Skin epidermis (tissue), 12 donors: ENCODE measurements around the gene UBAC2.
A peak's percentile ranks its signal among the peaks of the same experiment; 100 is the strongest.

ENCODE experiments used
- H3K27ac ChIP-seq, 21 experiments: fragments of 200-600 bp; sonication (generic) in 11 of 21; one replicate each; pipeline ENCODE4 v1.5.0; 2020; ENCODE audit warnings: mild to moderate bottlenecking in 3 of 21, inconsistent platforms in 2 of 21, moderate library complexity in 2 of 21
- H3K4me3 ChIP-seq, 7 experiments: fragments of 200-600 bp; sonication (generic) in 2 of 7; one replicate each; pipeline ENCODE4 v1.5.0; 2020; ENCODE audit warnings: inconsistent platforms in 2 of 7, mild to moderate bottlenecking in 2 of 7, moderate library complexity in 1 of 7

Gene UBAC2

DNA sequence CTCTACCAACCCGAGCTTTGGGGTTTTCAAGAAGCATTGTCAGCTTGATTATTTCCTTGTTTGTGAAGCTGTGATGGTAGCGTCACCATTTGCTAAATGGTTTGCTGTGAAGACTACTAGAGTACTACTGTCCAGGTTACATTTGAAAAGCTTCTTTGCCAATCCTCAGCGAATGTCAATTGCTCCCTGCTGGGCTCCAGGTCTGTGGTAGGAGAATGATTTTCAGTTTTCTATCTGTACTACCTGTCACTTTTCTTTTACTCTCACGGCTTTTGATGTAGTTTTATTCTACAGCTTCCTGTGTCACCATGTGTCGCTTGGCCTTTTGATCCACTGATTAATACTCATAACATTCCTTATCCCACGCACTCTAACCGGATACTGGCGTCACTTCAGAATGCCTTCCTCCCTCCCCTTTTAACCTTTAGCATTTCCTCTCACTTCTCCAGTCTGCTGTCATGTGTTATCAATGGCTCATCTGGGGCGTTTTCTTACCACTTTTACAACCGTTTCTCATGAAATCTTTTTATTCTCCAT is 114.1 kb downstream of the UBAC2 start:
- Histone ChIP-seq H3K27ac (peak overlapping the region in 15 of 21 experiments; percentile 1 to 87 (median 52)), H3K4me3 (no peak overlapping the region)

DNA sequence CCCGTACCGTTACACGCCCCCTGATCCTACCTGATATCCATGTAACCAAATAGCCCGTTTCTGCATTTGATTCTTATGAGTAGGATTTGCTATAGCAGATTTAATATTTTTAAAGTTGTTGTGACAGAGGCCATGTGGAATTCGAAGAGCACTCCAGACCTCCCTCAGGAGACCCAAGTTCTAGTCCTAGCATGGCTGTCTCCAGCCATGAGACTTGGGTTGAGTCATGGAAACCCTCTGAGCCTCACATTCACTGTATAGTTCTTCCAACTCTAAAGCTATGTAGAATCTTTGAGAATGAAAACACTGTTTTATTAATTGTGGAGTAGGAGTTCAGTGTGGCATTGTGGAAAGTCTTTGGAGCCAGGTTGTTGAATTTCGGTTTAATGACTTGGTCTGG is 114.5 kb downstream of the UBAC2 start:
- H3K27ac ChIP-seq = peak overlapping the region in 14 of 21 experiments; percentile 1 to 87 (median 48)
- no peak overlapping the region for H3K4me3 ChIP-seq

DNA sequence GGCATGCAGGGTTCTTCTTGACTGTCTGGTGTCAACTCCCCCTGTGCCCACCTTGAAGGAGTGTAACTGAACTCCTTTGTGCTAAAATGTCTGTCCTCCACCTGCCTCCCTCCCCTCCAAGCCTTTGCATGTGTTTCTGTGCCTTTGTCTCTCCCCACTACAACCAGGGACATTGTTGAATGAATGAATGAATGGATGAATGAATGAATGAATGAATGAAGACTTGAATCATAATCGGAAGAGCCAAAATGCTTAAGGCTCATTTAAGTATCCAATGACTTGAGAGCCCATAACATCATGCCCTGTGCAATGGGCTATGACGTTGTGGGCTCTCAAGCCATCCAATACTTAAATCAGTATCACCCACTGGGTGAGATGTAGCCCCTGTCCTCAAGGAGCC is 115.6 kb downstream of the UBAC2 start:
- H3K4me3 ChIP-seq = no peak overlapping the region
- peak overlapping the region in 1 of 21 experiments; percentile 87 for H3K27ac ChIP-seq

DNA sequence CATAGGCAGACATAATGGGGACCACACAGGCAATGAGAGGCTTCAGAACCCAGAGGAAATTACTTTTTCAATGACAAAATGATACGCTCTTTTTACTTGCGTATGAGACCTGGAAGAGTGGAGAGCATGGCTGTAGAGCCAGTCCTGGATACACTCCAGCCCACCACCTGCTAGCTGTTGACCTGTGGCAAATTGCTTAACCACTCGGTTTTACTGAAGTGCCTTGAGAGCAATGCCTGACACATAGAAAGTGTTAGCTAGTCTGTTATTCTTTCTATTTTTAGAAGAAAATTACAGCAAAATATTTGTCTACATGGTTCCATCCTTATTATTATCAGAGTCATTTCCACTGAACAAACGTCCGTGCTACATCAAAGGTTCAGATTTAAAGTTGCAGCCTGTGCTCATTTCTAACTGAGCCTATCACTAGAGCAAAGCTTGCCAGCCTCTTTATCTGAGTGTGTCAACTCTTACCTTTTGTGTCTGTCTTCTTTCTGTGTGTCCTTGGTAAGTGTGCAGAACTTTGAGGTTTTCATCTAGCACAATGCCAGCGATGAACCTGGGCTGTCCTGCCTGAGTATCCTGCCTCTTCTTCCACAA is 116.1 kb downstream of the UBAC2 start:
- Histone ChIP-seq H3K4me3 (no peak overlapping the region), H3K27ac (peak overlapping the region in 1 of 21 experiments; percentile 26)

DNA sequence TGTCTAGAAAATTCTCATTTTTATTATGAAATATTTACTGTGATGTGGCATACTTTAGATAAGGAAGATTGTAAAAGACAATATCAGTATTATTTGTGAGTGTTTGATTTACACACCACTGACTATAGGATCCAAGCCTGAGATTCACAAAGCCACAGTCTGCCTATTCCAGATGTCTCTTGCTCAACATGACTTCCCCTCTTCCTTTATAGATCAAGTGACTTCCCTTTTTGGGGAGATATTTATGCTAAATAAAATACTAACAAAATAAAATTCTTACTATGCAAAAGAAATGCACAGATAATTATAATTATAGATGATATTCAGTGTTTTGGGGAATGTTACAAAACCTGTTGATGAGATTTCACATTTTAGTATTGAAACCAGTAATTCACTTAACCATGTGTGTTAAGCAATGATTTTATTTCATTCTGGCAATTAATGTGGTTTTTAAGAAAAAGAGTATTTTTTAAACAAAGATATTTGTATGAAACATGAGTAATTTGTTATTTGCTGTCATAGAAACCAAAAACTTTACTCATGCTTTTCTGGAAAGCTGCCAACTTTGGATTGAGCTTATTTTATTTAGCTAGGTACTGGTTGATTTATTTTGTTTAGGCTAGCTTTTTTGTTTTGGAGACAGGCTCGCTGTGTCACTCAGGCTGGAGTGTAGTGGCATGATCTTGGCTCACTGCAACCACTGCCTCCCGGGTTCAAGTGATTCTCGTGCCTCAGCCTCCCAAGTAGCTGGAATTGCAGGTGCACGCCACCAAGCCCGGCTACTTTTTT is 120.2 kb downstream of the UBAC2 start:
- H3K4me3 ChIP-seq = no peak overlapping the region
- peak overlapping the region in 17 of 21 experiments; percentile 1 to 85 (median 69) for H3K27ac ChIP-seq

DNA sequence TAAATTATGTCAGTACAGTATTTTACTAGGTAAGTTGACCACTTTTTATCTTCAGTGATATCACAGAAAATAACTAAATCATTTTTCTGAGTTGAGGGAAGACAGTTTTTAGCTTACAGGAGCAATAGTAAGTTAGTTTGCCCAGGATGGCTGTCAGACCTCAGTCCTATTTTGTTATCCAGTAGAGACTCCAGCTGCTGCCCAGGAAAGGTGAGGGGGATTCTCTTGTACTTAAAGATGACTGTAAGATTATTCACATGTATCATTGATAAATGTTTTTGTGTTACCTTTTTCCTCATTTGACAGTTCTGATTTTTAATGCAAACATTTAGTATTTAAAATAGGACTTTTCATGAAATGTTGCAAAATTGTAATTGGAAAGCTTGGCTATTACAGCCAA is 121.1 kb downstream of the UBAC2 start:
- H3K27ac ChIP-seq = peak overlapping the region in 17 of 21 experiments; percentile 1 to 85 (median 69)
- no peak overlapping the region for H3K4me3 ChIP-seq

DNA sequence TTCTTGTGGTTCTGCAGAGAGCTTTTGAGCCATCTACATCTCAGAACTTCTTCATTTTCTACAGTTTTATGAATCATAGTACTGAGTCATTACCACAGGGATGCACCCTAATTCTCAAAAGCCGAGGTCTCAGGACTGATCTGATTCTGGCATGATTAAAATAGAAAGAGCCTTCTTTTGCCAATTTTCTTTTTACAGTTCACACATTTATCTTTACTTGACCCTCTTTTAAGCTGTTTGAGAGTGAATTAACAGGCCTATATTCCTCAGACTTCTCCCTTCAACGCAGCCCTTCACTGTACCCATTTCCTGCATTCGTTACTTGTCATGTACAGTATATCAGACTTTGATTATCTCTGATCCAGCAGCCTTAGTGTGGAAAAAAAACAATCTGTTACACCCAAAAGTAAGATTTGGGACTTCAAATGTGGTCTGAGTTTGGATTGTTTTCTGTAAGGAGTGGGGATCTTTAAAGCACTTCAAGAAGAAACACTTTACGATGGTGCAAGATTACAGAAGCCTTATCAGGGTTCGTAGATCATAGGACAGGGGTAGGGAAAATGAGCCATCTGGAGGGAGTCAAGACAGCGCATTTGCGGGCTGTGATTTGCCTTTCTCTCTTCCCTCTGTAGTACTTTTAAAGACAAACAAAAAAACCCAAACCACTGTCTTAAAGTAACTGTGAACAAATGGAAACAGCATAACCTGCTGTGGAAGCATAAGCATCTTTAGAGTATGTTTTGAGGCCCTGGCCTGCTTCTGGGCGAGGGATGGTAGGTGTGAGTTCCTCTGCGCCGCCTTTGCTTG is 121.8 kb downstream of the UBAC2 start:
- Histone ChIP-seq H3K4me3 (no peak overlapping the region), H3K27ac (peak overlapping the region in 19 of 21 experiments; percentile 14 to 85 (median 69))

DNA sequence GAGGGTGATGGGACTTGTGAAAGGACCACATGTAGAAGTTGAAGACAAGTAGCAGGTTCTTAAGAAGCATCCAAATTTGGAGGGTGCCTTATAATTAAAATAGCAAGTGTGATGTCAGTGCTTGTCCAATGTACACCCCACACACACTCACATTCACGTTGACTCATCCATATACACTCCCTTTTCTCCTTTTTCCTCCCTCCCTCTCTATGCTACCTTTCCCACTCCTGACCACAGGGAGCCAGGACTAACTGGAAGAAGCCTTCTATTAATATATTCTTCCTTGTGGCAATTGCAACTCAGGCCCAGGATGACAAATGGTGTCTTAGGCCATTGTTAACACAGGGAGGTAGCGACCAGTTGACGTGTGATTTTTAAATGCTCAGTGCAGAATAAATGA is 122.8 kb downstream of the UBAC2 start:
- Histone ChIP-seq H3K27ac (peak overlapping the region in 12 of 21 experiments; percentile 29 to 85 (median 71)), H3K4me3 (no peak overlapping the region)

DNA sequence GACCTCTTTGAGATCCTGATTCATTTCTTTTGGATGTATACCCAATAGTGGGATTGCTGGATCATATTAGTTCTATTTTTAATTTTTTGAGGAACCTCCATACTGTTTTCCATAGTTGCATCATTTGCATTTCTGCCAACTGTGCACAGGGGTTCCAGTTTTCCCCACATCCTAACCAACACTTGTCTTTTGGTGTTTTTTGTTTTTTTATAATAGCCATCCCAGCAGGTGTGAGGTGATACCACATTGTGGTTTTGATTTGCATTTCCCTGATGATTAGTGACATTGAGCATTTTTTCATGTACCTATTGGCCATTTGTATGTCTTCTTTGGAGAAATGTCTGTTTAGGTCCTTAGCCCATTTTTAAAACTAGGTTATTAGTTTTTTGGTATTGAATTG is 125.4 kb downstream of the UBAC2 start:
- Histone ChIP-seq H3K27ac (no peak overlapping the region), H3K4me3 (no peak overlapping the region)

DNA sequence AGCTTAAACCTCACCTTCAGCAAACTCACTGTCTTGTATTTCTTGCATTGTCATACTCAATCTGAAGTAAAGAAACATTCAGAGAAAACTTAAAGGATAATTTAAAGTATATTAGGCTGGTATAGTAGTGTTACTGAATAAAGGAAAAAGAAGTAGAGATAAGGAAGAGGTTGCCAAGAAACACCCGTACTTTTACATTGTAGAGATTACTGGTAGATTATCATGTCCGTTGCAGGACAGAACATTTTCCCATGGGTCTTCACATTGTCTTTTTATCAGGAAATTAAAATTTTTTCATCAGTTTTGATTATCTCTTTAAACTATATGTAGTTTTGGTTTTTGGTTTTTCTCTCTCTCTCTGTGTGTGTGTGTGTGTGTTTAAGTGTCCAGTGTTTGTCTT is 126.5 kb downstream of the UBAC2 start:
- Histone ChIP-seq H3K27ac (no peak overlapping the region), H3K4me3 (no peak overlapping the region)

DNA sequence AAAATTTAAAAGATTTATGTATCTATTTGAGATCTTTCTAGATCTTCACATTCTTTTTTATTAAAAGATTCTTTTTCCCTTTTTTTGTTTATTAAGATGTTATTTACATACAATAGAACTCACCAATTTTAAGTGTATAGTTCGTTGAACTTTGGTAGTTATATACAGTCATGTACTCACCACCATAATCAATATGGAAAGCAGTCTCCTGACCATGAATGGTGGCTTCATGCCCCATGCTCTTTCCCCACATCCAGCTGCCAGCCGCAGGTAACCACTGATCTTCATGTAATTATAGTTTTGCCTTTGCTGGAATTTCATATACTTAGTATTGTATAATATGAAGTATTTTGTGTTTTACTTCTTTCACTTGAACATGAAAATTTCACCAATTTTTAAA is 127.1 kb downstream of the UBAC2 start:
- Histone ChIP-seq H3K27ac (no peak overlapping the region), H3K4me3 (no peak overlapping the region)

DNA sequence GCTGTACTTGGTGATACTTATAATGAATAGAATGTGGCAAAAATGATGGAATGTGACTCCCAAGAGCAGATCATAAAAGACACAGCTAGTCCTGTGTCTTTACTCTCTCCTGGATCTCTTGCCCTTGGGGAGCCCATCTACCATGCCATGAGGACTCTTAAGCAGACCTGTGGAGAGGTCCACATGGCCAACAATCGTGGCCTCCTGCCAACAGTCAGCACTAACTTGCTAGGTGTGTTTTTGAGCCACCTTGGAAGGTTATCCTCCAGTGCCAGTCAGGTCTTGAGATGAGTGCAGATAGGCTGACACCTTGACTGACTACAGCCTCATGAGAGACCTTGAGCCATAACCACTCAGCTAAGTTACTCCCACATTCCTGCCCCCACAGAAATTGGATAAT is 128.8 kb downstream of the UBAC2 start:
- Histone ChIP-seq H3K27ac (no peak overlapping the region), H3K4me3 (no peak overlapping the region)

DNA sequence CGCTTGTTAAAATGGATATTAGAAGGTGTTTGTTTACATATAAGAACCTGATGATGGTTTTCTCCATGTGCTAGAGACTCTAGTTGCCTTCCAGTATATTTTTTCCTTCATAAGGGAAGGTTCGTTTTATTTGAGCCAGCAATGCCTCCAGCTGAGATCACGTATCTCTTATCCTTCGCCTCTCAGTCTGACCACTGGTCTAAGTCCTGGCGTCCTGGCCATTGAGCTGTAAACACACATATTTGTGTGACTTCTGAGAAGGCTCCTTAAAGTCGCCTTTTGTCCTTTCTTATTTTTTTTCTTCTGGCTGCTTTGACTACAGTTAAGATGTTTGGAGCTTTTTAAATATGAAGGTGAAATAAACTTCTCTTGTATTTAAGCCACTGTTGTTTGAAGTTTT is 130.3 kb downstream of the UBAC2 start:
- Histone ChIP-seq H3K27ac (no peak overlapping the region), H3K4me3 (no peak overlapping the region)

DNA sequence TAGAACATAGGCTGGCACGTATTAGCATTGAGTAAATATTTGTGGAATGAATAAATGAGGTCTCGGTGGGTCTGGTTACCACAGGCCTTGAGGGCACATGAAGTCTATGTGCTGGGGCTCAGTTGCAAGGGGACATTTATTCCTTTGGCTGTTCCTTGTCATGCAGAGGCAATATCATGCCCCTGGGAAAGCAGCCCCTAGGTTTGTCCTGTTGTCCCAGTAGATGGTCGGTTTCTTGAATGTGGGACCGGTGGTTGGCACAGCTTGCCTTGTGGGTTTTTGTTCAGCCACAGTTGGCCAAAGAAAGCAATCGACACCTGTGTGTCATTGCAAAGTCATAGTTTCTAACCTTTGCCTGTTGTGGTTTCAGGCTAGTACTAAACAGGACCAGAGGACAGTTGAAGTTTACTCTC is 131.2 kb downstream of the UBAC2 start:
- Histone ChIP-seq H3K4me3 (no peak overlapping the region), H3K27ac (peak overlapping the region in 1 of 21 experiments; percentile 14)

DNA sequence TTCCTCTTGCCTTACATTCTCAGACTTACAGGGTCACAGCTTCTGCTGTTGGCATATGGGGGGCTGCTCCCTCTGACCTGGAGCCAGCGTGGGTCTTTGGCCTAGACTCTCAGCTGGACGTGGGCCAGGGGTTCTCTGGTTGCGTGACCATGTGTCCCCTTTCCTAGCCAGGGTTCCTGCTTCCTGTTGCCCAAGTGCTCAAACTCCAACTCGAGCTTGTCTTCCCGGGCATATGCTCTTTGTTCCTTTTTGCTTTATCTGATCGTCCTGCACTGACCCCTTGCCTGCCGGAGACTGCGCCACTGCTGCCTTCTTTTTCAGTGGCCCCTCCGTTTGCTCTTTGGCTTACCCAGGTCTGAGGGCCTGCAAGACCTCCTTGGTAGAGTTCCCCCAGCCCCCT is 131.8 kb downstream of the UBAC2 start:
- no peak overlapping the region for H3K27ac ChIP-seq
- H3K4me3 ChIP-seq = no peak overlapping the region

DNA sequence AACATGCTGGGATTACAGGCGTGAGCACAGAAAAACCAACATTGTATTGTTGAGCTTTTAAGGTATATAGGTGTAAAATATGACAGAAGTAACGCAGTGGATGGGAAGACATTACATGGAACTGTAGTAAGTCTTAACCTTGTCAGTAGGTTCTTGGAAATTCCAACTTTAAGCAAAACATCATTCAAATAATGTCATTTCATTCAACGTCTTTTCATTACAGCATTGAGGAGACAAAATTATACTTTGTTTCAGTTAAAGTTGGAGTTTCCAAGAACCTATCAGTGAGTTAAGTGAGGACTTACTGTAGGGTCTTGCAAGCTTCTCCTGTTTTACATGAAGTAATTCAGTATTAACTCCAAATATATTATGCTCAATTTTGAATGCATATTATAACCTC is 133.6 kb downstream of the UBAC2 start:
- H3K27ac ChIP-seq = no peak overlapping the region
- H3K4me3 ChIP-seq = no peak overlapping the region

DNA sequence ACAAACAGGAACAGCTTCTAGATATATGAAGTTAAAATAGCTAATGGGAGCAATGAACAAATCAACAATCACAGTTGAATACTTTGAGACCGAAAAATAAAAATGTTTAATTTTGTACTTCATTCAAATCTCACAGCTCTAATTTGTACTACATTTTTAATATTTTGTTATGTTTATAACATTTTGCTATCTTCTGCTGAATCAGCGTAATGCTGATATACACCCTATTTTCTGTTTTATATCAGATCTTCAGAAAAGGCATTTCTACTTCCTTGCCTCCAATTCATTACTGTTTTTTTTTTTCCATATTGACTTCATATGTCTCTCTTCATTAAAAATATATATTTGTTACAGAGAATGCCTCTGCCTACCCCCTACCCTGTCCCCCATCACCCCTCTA is 134.4 kb downstream of the UBAC2 start:
- Histone ChIP-seq H3K27ac (no peak overlapping the region), H3K4me3 (no peak overlapping the region)

DNA sequence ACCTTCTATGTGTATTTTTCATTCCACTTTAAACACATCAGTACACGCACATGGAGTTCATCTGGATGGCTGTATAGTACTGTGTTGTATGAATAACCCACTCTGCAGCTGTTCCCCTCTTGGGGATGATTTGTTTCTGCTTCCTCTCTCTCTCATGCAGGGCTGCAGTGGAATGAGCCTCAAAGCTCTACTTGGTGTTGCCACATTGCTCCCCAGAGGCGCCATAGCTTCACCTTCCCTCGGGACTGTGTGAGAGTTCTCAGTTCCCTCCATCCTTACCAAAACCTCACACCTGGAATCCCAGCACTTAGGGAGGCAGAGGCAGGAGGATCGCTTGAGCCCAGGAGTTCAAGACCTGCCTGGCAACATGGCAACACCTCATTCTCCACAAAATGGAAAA is 134.9 kb downstream of the UBAC2 start:
- peak overlapping the region in 1 of 21 experiments; percentile 38 for H3K27ac ChIP-seq
- H3K4me3 ChIP-seq = no peak overlapping the region

DNA sequence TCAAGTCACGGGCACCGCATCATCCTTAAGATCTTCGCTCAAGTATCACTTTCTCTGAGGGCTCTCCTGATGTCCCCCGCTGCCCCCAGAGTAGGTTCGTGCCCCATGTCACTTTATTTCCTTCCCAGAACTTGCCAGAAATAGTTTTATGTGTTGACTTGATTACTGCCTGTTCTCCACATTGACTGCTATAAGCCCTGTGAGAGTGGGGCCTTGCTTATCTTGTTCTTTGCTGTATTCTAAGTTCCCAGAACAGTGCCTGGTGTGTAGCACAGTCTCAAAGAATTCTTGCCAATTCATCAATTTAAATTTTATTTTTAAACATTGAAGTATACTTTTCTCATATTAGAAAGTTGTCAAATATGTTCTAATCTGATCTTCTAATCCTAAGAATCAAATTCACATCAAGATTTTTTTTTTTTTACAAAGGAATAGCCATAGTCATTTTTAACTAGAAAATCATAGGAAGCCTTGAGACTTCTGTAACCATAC is 138.6 kb downstream of the UBAC2 start:
- H3K4me3 ChIP-seq = no peak overlapping the region
- H3K27ac ChIP-seq = peak overlapping the region in 2 of 21 experiments; percentile 40 to 79

DNA sequence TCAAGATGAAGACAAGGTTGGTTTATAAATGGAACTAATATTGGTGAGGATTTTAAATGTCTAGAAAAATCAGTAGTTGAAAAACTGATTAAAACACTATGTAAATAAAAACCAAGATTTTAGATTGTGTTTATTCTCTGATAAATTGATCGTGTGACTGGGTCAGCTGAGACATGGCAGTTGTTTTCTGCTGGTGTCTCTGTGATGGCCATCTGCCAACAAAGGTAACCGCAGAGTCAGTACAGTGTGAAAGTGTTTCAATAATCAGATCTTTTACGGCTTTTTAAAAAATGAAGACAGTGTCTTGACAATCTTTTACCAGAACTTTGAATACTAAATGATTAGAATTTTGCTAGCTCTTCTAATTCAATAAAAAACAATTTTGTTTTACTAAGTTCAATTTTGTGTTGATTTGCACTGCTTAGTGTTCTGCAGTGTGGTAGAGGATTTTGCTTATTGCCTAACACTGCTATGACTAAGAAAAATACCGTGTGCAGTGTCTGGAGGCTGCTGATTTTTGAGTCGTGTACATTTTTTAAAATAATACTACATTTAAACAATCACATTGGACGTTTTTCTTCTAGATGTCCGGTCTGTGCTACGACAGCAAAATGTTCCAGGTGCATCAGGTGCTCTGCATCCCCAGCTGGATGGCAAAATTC is 139.2 kb downstream of the UBAC2 start:
- Histone ChIP-seq H3K27ac (peak overlapping the region in 5 of 21 experiments; percentile 31 to 79 (median 34)), H3K4me3 (no peak overlapping the region)
